Fibroblast of mammary gland (primary cell): Measurements from ENCODE around the gene PARP14.
A peak's percentile ranks its signal among the peaks of the same experiment; 100 is the strongest.

Experiments used
- DNase-seq: peaks from one replicate; pipeline ENCODE4 v3.0.0-alpha.2; 2010; ENCODE audit warnings: low read depth
- H3K4me3 ChIP-seq: 2 replicates; pipeline ENCODE4 v1.5.1; 2011; ENCODE audit warnings: low read depth, mild to moderate bottlenecking, low read length, moderate library complexity; ENCODE audit not compliant: control insufficient read depth
- TF ChIP-seq, protein P1 (sequence below): conservative IDR thresholded peaks from 2 replicates; pipeline ENCODE4 v1.5.1; 2011; ENCODE audit warnings: low read depth, low read length, inconsistent platforms; ENCODE audit not compliant: control insufficient read depth, insufficient read depth

The PARP14 gene

DNA sequence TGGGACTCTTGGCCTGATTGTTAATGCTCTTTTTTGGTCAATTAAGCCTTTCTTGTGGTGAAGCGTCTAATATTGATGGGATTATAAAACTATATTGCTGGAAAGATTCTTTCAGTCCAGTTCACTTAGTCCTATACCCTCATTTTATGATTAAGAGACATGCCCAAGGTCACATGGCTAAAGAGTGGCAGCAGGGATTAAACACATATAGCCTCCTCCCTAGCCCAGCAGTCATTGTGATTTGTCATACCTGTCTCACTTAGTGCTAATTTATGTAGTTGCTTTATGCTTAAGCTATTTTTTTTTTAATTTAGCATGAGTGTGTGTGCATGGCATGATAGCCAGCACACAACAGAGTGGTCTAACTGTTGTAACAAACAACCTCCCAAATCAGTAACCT lies 9.5 kb downstream of the PARP14 start:
- no peak overlapping the region for H3K4me3 ChIP-seq
- TF ChIP-seq, protein P1, sequence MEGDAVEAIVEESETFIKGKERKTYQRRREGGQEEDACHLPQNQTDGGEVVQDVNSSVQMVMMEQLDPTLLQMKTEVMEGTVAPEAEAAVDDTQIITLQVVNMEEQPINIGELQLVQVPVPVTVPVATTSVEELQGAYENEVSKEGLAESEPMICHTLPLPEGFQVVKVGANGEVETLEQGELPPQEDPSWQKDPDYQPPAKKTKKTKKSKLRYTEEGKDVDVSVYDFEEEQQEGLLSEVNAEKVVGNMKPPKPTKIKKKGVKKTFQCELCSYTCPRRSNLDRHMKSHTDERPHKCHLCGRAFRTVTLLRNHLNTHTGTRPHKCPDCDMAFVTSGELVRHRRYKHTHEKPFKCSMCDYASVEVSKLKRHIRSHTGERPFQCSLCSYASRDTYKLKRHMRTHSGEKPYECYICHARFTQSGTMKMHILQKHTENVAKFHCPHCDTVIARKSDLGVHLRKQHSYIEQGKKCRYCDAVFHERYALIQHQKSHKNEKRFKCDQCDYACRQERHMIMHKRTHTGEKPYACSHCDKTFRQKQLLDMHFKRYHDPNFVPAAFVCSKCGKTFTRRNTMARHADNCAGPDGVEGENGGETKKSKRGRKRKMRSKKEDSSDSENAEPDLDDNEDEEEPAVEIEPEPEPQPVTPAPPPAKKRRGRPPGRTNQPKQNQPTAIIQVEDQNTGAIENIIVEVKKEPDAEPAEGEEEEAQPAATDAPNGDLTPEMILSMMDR: no peak
- DNase-seq: no peak

GRCh38 chr3:122691195-122691594 lies 10.6 kb downstream of the PARP14 start:
- DNase-seq: peak; percentile 73
- TF ChIP-seq, protein P1: no peak
- no peak overlapping the region for H3K4me3 ChIP-seq

- no peak overlapping the region for H3K4me3 ChIP-seq
- TF ChIP-seq, protein P1: no peak
- no peak for DNase-seq
These were observed 12.0 kb downstream of the PARP14 start for GRCh38 chr3:122692674-122693073.

- TF ChIP-seq, protein P1: no peak
- DNase-seq: no peak
- H3K4me3 ChIP-seq: no peak overlapping the region
These were observed 14.3 kb downstream of the PARP14 start for GRCh38 chr3:122694966-122695365.

DNA sequence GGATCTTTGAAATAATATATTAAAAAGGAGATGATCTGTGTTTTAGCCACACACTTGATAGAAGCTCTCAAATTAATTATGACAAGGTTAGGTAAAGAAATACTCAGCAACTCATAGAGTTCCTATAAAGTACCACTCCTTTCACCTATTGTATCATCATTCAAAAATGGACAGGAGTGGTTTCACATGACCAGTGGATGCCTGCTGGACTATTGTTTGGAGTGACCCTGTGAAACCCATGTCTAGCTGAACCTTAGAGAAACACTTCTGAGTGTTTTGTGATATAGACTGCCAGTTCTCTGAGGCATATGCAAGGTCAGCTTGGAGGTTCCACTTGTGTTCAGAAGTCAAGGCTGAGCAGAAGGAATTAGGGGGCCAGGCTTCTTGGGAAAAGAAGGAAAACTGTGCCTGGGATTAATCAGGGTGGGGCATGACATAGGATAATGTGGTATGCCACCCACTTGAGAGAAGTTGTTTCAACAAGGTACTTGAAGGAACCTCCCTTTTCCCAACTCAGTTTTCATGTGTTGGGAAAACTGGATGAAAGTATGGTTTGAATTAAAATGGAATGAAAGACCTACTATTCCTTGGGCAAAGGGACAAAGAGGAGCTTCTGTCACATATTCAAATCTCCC lies 15.4 kb downstream of the PARP14 start:
- H3K4me3 ChIP-seq: no peak overlapping the region
- TF ChIP-seq, protein P1: no peak
- no peak for DNase-seq

GRCh38 chr3:122697952-122698620 lies 17.4 kb downstream of the PARP14 start:
- TF ChIP-seq, protein P1: no peak
- no peak for DNase-seq
- no peak overlapping the region for H3K4me3 ChIP-seq

GRCh38 chr3:122700193-122700592 lies 19.6 kb downstream of the PARP14 start:
- TF ChIP-seq, protein P1: no peak
- no peak for DNase-seq

More at GRCh38 chr3:122700193-122700592, 19.6 kb downstream of the PARP14 start:
- no peak overlapping the region for H3K4me3 ChIP-seq
